Measurements from ENCODE around the gene CYP2A13.

DNA sequence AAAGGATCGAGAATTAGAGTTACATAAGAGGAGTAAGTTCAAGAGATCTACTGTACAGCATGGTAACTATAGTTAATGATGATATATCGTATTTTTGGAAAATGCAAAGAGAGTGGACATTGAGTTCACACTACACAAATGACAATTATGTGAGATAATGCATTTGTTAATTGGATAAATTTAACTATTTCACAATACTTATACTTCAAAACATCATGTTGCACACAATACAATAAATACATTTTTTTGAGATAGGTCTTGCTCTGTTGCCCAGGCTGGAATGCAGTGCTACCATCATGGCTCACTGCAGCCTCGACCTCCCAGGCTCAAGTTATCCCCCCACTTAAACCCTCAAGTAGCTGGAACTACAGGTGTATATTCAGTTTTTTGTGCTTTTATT is 17.9 kb downstream of the CYP2A13 start:
- TF ChIP-seq, protein P1, sequence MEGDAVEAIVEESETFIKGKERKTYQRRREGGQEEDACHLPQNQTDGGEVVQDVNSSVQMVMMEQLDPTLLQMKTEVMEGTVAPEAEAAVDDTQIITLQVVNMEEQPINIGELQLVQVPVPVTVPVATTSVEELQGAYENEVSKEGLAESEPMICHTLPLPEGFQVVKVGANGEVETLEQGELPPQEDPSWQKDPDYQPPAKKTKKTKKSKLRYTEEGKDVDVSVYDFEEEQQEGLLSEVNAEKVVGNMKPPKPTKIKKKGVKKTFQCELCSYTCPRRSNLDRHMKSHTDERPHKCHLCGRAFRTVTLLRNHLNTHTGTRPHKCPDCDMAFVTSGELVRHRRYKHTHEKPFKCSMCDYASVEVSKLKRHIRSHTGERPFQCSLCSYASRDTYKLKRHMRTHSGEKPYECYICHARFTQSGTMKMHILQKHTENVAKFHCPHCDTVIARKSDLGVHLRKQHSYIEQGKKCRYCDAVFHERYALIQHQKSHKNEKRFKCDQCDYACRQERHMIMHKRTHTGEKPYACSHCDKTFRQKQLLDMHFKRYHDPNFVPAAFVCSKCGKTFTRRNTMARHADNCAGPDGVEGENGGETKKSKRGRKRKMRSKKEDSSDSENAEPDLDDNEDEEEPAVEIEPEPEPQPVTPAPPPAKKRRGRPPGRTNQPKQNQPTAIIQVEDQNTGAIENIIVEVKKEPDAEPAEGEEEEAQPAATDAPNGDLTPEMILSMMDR (IDR thresholded peaks at IDR 0.05 in 4 of 5, conservative IDR thresholded peaks at IDR 0.05 in 1 of 5): no peak
- no peak for TF ChIP-seq POLR2A (IDR thresholded peaks at IDR 0.05)
